Activated gamma-delta T cell (primary cell): ENCODE measurements around the gene PIPOX.

ENCODE experiments used
- DNase-seq: peaks from one replicate; lab custom pipeline; 2025; lab: John Stamatoyannopoulos, UW

Gene PIPOX

DNA sequence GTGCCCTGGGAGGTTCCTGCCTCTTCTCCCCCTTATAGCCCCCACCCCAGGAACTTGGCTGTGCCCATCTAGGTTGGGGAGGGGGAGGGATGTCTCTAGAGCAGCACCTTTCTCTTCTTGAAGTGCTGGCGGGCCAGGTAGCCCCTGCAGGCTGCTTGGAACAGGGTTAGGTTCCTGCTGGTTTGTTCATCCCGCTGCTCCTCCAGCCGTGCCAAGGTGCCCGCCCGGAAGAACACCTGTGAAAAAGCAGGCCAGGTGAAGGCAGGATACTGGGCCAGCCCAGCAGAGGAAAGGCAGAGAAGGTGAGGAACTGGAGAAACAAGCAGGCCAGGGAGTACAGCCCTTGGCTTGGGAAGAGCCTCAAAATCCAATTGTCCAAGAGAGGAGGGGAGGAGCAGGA is 56.6 kb downstream of the PIPOX start:
- no peak for DNase-seq

DNA sequence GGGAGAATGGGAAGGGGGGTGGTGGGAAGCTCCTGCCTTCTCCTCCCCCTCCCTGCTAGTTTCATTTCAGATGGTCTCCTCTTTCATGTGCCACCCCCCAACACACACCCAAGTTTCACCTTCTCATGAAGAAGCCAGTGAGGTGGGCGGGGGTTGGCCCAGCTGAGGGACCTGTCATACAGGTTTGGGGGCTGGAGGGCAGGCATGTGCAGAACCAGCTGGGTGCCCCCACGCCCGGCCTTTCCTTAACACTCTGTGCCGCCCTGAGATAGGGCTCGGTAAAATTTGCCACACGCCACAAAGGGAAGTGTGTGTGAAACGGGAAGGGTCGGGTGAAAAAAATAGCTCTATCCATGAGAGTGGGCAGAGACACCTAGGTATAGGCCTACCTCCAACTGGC is 57.4 kb downstream of the PIPOX start:
- DNase-seq, result no peak

DNA sequence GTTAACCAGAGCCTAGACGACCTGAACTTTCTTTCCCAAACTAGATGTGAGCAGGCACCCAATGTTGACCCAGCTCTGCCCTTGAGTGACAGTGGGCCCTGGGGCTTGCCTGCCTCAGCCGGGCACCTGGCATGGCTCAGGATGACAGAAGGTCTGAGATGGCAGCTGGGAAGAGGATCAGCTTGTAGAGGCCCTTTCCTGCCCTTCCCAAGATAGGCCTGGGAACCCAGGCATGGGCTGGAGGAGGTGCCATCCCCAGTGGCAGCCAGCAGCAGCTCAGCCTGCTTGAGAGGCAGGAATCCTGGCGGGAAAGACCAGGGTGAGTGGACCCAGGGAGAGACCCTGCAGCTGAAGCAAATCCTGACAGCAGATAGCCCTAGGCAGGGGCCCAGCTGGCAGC is 59.1 kb downstream of the PIPOX start:
- DNase-seq, result no peak

DNA sequence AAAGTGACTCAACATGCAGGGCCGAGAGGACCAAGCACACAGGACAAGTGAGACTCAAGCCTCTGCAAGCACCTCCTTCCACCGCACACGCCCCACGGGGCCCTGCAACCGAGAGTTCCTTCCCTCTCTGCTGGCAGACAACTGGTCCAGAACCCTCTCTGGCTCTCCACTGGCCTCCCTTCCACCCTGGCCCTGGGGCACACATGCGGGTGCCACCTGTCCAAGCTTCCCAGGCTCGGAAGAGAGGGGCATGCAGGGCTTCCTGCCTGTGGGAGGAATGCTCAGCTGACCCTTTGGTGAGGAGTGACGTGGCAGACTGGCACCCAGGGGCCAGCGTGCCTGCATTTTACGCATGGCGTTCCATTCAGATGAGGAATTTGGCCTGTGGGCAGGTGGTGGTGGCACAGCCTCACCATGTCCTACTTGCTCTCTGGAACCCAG is 59.8 kb downstream of the PIPOX start:
- no peak for DNase-seq

DNA sequence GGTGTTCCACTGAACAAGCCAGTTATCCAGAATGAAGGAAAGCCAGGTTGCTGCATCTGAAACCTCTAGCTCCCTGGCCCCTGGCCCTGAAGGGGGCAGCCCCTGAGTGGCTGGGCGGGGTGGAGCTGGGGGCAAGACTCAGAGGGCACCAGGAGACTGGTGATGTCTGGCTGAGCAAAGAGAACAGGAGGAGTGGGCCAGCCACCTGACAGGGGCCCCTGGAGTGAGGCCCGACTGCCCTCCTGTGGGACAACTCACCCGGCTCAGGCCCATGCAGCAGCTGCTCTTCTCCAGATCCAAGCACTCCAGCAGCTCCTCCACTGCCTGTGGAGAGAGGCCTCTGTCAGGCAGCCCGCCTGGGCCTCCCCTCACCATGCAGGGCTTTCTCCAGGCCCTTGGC is 60.4 kb downstream of the PIPOX start:
- DNase-seq, result no peak
